Measurements from ENCODE around the gene BAIAP2. TPM values are rescaled to one million over a fixed set of nuclear protein-coding genes. Genes with fewer than 3 reads are reported as not detected.

Gene BAIAP2
- total and polyA plus RNA-seq, 5 experiments from 2014 or later = 2.2 to 11.7 (median 6.9) TPM

DNA sequence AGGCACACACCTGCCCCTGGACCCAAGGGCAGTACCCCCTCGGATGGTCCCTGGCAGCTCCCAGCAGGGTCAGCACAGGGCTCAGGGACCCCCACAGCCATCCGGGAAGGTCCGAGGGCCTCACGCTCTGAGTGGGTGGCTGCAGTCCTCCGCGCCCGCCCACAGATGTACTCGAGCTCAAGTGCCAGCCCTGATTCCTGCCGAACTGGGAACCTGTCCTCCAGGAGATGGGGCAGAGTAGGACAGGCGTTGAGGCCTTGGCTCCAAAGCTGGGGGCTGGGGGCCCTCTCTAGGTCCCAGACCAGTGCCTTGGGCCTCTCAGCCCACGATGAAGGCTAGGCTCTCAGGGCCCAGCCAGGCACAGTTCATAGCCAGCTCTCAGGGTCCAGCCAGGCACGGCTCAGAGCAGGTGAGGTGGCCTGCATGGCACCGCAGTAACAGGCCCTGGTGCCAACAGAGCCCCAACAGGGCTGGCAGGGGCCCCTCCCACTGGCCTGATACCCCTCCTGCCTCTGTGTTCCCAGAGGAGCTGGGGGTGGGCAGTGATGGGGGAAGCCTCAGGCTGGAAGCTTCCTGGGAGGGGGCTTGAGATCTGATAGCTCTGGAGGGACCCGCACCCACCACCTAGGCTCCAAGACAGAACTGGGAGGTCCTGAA is 94.9 kb downstream of the BAIAP2 start:
- H3K27ac Mint-ChIP-seq = no peak overlapping the region
- POLR2A ChIA-PET = no interaction called here
- no peaks in the 10 kb centered on the region for H3K27me3 Mint-ChIP-seq
- no peak for ATAC-seq
- no peaks in the 10 kb centered on the region for H3K9me3 Mint-ChIP-seq
- no peaks in the 10 kb centered on the region for H3K4me1 Mint-ChIP-seq
- H3K36me3 Mint-ChIP-seq = no peaks in the 10 kb centered on the region
- no peak overlapping the region for H3K4me3 Mint-ChIP-seq
- no peak for DNase-seq

DNA sequence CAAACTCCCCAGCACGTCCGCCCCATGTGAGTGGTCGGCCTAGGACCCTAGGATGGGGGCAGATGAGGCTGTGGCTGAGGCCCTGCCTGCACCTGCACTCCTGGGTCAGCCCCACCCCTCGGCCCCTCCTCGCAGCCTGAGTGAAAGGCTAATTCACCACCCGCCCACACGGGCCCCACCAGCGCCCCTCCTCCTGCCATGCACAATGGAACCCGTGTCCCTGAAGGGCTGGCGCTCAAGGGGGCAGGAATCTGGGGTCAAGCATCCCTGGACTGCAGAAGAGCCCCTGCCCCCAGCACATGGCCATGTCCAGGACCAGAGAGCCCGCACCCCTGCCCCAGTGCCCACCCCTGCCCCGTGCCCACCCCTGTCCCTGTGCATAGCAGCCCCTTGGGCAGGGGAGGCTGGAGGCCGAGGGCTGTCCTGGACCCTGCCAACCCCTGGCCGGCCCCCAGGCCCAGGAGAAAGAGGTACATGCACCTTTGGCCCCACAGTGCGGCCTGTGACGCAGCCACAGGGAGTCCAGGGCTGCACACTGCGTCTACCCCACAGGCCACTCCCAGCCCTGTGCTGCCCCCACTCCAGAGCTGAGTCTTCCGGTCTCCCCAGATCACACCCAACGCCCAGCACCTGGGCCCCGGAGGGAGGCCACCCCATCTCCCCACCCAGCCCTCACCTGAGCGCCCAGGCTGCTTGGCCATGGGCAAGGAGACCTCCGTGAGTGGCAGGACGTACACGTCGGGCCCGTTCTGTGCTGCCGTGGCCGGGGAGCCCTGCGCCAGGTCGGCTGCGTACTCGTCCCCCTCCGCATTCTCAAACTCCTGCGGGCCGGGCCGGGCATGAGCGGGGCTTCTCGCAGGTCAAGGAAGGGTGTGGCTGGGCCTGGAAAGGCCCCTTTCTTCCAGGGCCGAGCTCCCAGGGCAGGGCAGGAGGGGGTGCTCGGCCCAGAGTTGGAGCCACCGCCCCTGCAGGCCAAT is 95.7 kb downstream of the BAIAP2 start:
- POLR2A ChIA-PET = no interaction called here
- H3K27ac Mint-ChIP-seq = no peak overlapping the region
- ATAC-seq (no peak), DNase-seq (no peak)
- no peaks in the 10 kb centered on the region for H3K4me1 Mint-ChIP-seq
- H3K27me3 Mint-ChIP-seq = no peaks in the 10 kb centered on the region
- H3K36me3 Mint-ChIP-seq = no peaks in the 10 kb centered on the region
- no peaks in the 10 kb centered on the region for H3K9me3 Mint-ChIP-seq
- no peak overlapping the region for H3K4me3 Mint-ChIP-seq

DNA sequence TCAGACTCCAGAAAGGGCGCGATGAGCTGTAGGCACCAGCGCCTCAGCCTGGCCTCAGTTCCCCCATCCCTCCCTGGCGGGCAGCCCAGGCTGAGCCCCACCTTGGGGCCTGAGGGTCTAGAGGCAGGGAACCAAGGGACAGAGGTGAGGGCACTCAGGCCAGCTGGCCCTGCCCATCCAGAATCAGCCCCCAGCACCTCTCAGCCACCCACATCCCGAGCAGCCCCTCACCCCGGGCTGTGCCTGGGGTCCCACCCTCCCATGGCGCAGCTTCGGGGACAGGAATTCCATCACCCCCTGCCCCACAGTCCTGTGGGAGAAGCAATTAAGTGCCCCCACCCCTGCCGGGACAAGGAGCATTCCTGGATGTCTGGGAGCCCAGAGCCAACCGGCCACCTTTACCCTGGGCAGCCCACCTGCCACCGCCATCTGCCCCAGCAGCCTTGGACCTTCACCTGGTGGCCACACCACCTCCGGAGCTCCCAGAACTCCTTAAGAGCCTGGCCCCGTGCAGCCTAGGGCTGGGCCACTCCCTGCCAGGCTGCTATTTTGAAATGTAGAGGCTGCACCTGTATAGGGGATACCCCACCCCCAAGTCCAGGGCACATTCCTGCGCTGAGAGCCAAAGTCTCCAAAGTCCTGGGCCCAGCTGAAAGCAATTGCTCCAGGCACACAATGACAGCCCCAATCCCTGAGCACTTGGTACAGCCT is 96.7 kb downstream of the BAIAP2 start:
- H3K9me3 Mint-ChIP-seq = no peaks in the 10 kb centered on the region
- no peak overlapping the region for H3K27ac Mint-ChIP-seq
- no peak overlapping the region for H3K4me3 Mint-ChIP-seq
- POLR2A ChIA-PET = no interaction called here
- ATAC-seq (no peak), DNase-seq (no peak)
- H3K36me3 Mint-ChIP-seq = no peaks in the 10 kb centered on the region
- no peaks in the 10 kb centered on the region for H3K4me1 Mint-ChIP-seq
- no peaks in the 10 kb centered on the region for H3K27me3 Mint-ChIP-seq

DNA sequence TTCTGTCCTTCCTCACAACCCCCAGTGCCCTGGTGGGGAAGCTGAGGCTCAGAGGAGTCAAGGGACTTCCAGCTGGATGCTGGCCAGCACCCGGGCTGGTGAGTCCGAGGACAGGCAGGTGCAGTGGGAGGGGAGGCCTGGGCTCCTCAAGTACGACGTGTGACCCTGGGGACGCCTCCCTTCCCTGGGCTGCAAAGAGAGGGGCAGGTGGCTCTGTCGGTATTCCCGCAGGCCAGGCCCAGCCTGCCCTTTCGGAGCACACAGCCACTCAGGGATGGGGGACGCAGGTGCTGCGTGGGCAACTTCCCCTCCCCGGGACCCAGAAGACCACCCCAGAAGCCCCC is 97.2 kb downstream of the BAIAP2 start:
- H3K9me3 Mint-ChIP-seq = no peaks in the 10 kb centered on the region
- no peak for ATAC-seq
- no peak overlapping the region for H3K27ac Mint-ChIP-seq
- no peaks in the 10 kb centered on the region for H3K27me3 Mint-ChIP-seq
- no peaks in the 10 kb centered on the region for H3K36me3 Mint-ChIP-seq
- POLR2A ChIA-PET = no interaction called here
- no peak for DNase-seq
- H3K4me3 Mint-ChIP-seq = no peak overlapping the region
- no peaks in the 10 kb centered on the region for H3K4me1 Mint-ChIP-seq

DNA sequence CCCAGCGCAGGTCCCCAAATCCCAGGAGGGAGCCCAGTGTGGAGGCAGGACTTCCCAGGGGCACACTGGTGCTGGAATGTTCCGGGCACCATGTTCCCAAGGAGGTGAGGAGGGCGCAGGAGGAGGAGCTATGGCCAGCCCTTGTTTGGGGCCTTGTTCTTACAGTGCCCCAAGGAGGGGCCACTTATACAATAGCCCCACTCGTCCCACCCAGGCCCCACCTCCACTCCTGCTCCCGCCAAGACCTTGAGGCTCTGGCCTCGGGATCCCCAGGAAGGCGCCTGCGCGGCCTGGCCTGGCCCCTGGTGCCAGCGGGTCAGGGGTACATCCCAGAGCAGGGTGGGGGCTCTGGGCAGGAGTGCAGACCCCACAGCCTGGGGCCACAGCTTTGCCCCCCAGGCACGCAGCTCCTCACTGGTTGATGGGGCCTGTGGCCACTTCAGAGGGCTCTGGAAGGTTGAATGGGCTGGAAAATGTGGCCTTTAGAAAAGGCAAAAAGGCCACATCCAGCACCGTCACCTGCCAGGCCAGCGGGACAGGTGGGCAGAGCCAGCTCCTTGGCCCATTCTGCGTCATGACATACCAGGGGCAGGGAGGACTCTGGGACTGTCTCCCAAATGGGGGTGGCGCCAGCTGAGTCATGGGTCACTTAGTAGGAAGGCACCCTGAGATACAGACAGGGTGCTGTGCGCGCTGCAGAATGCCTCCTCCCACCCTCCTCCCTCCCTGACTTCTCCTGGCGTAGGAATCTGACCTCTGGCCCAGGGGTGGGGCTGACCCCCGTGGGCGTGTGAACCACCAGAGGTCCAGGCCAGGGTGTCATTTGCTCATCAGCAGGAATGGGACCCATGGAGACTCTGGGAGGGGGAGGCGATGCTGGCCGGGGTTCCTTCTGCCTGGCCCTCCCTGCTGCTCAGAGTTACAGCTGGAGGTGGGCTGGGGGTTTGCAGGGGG is 98.1 kb downstream of the BAIAP2 start:
- Mint-ChIP-seq H3K36me3 (no peaks in the 10 kb centered on the region), H3K27ac (no peak overlapping the region), H3K27me3 (no peaks in the 10 kb centered on the region), H3K4me3 (no peak overlapping the region), H3K9me3 (no peaks in the 10 kb centered on the region), H3K4me1 (peaks cover 0 to 4% (median under 1%) of the 10 kb centered on the region in 4 donors)
- POLR2A ChIA-PET = no interaction called here
- no peak for ATAC-seq
- no peak for DNase-seq

DNA sequence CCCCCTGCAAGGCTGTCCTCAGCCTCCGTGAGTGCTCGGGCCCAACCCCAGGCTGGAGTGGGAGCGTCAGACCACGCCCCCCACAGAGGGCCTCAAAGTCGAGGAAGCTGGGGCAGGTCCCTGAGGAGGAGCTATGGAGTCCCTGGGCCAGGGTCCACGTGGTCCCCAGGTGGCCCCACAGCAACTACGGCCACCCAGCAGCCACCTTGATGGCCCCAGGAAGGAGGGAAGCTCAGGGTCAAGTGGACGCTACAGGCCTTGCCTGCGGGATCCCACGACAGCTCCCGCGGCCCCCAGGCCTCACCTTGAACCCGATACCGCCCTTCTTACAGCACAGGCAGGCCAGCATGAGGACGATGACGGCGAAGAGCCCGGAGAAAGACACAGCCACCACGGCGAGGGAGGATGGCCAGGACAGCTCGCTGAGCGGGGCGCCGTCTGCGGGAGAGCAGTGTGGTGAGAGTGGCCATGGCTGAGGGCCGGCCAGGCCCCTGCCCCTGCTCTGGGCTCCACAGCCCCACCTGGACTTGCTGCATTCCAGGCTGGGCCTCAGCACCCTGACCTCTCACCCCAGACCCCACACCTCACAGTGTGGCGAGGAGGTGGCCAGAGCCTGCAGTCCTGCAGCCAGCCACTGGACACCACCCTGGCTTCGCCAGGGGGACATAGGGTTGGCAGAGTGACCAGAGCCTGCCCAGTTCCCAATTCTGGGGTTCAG is 99.3 kb downstream of the BAIAP2 start:
- no peaks in the 10 kb centered on the region for H3K27me3 Mint-ChIP-seq
- H3K4me3 Mint-ChIP-seq = no peak overlapping the region
- ATAC-seq = no peak
- H3K9me3 Mint-ChIP-seq = no peaks in the 10 kb centered on the region
- H3K36me3 Mint-ChIP-seq = no peaks in the 10 kb centered on the region
- H3K4me1 Mint-ChIP-seq = peaks cover 0 to 15% (median 5%) of the 10 kb centered on the region in 4 donors
- H3K27ac Mint-ChIP-seq = no peak overlapping the region
- DNase-seq = no peak
- POLR2A ChIA-PET = no interaction called here

DNA sequence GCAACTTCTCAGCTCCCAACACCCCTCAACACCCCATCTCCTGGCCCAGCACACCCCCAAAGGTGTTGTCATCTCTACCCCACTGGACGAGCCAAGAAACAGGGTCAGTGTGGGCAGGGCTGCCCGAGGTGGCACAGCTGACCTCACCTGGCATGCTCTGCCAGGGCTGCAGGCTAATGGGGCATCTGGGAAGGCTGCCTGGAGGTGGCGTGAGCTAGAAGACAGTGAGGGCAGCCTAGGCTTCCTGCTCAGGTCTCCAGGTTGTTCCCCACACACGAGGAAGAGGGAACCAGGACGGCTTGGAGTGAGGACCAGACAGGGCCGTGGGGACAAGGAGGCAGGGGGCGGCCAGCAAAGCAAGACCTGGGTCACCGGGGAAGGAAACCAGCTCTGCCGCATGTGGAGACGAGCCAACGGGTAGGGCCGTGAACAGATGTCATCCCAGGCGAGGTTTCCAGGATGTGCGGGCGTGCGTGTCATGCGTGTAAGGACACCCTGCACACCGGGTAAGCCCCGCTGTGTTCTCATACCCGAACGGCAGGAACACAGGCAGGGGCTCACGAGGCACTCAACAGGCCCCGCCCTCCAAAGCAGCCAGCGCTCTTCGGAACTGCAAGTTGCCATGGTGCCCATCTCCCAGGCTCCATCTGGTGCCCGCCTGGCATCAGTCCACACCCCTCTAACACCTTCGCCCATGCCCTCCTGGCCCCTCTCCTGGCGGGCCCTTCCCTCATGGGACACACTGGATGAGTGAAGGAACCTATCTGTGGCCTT is 100.7 kb downstream of the BAIAP2 start:
- ATAC-seq = no peak
- Mint-ChIP-seq H3K27ac (peak overlapping the region in 1 of 10 donors; percentile 37), H3K27me3 (no peaks in the 10 kb centered on the region), H3K4me3 (no peak overlapping the region), H3K36me3 (no peaks in the 10 kb centered on the region), H3K4me1 (peaks cover 0 to 17% (median 5%) of the 10 kb centered on the region in 4 donors), H3K9me3 (no peaks in the 10 kb centered on the region)
- POLR2A ChIA-PET = no interaction called here
- DNase-seq = no peak

DNA sequence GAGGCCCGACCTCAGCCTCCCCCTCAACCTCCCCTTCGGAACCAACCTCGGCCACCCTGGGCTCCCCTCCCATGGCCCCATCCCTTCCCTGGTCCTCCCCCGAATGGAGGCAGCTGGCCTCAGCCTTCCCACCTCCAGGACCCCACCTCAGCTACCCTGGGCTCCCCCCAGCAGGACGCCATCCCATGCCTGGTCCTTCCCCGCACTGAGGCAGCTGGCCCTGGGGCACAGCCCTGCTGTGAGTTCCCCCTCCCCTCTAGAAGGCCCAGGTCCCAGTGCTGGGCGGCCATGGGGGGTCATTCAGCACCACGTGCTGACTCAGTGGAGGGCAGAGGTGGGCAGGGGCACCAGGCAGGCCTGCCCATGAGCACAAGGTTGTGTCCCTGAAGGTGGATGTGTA is 101.4 kb downstream of the BAIAP2 start:
- Mint-ChIP-seq H3K4me1 (peaks cover 0 to 17% (median 5%) of the 10 kb centered on the region in 4 donors), H3K9me3 (no peaks in the 10 kb centered on the region), H3K27me3 (no peaks in the 10 kb centered on the region), H3K27ac (no peak overlapping the region), H3K36me3 (no peaks in the 10 kb centered on the region), H3K4me3 (no peak overlapping the region)
- ATAC-seq = no peak
- DNase-seq = no peak
- POLR2A ChIA-PET = no interaction called here

DNA sequence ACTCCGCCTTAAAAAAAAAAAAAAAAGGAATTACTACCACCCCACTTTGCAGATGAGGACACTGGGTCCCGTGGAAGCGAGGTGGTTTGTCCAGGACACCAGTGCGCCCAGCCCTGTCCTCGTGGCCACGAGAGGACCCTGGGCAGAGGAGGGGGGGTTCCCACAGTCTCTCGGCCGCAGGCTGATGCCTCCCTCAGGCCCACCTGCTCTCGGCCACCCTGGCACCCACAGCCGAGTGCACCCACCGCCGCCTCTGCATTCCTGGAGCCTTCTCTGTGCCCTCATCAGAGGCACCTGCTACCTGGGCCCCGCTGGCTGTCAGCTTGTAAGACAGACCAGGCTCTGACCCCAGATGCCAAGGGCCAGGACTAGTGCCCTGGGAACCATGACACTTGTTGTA is 102.3 kb downstream of the BAIAP2 start:
- no peaks in the 10 kb centered on the region for H3K36me3 Mint-ChIP-seq
- H3K4me1 Mint-ChIP-seq = peaks cover 0 to 17% (median 5%) of the 10 kb centered on the region in 4 donors
- DNase-seq (no peak), ATAC-seq (no peak)
- peaks cover 0 to 2% (median 0%) of the 10 kb centered on the region in 5 donors for H3K27me3 Mint-ChIP-seq
- no peak overlapping the region for H3K4me3 Mint-ChIP-seq
- no peaks in the 10 kb centered on the region for H3K9me3 Mint-ChIP-seq
- H3K27ac Mint-ChIP-seq = no peak overlapping the region
- POLR2A ChIA-PET = no interaction called here

DNA sequence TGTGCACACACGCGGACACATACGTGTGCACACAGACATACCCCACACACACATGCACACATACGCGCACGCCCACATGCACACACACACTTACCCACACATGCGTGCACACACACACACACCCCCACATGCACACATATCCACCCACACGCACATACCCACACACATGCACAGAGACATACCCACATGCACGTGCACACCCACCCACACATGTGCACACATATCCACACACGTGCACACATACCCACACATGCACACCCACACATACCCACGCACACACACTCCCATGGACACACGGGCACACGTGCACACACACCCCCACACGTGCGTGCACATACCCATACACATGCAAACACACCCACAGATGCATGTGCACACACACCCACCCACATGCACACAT is 103.1 kb downstream of the BAIAP2 start:
- ATAC-seq = no peak
- Mint-ChIP-seq H3K9me3 (no peaks in the 10 kb centered on the region), H3K27ac (peak overlapping the region in 2 of 10 donors; percentile 4 to 39), H3K27me3 (peaks cover 0 to 3% (median 0%) of the 10 kb centered on the region in 5 donors), H3K4me3 (no peak overlapping the region), H3K4me1 (peaks cover 0 to 17% (median 5%) of the 10 kb centered on the region in 4 donors), H3K36me3 (no peaks in the 10 kb centered on the region)
- no peak for DNase-seq
- POLR2A ChIA-PET = no interaction called here

DNA sequence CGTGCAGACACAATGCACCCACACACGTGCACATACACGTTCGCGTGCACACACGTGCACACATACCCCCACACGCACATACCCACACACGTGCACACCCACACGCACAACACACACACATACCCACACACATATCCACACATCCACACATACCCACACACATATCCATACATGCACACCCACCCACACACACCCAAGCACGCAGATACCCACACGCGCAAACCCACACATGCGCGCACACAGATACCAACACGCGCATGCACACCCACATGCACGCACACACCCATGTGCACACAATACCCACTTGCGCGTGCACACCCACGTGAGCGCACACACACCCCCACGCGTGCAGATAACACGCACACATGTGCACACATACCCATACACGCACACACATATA is 103.5 kb downstream of the BAIAP2 start:
- ATAC-seq = no peak
- DNase-seq = no peak
- no peaks in the 10 kb centered on the region for H3K9me3 Mint-ChIP-seq
- H3K4me1 Mint-ChIP-seq = peaks cover 0 to 20% (median 5%) of the 10 kb centered on the region in 4 donors
- H3K27ac Mint-ChIP-seq = peak overlapping the region in 1 of 10 donors; percentile 2
- H3K4me3 Mint-ChIP-seq = no peak overlapping the region
- H3K27me3 Mint-ChIP-seq = peaks cover 0 to 3% (median 0%) of the 10 kb centered on the region in 5 donors
- H3K36me3 Mint-ChIP-seq = no peaks in the 10 kb centered on the region
- POLR2A ChIA-PET = no interaction called here

Data from naive thymus-derived CD8-positive, alpha-beta T cell (primary cell).